NCI-H1417 treated with DMSO at 0.1 percent for 48 hours (cell line): ENCODE results near the gene PODN.

Experiments used
- DNase-seq: peaks from one replicate; lab custom pipeline; 2025; lab: John Stamatoyannopoulos, UW

The PODN gene

DNA sequence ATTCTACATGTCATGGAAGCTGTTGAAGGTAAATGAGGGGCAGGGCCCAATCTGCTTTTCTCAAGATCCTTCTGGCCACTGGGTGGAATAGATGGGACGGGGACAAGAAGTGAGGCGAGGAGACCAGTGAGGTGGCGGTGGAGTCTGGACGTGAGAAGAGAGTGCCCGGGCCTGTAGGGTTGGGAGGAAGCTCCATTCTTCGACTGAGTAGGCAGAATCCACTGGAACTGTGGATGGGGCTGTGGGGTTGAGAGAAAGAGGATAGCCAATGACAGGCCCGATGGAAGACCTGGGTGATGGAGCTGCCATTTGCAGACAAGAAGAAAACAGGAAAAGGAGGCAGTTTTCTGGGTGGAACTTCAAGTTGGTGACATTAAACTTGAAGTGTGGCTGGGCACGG lies 70.2 kb downstream of the PODN start:
- no peak for DNase-seq

DNA sequence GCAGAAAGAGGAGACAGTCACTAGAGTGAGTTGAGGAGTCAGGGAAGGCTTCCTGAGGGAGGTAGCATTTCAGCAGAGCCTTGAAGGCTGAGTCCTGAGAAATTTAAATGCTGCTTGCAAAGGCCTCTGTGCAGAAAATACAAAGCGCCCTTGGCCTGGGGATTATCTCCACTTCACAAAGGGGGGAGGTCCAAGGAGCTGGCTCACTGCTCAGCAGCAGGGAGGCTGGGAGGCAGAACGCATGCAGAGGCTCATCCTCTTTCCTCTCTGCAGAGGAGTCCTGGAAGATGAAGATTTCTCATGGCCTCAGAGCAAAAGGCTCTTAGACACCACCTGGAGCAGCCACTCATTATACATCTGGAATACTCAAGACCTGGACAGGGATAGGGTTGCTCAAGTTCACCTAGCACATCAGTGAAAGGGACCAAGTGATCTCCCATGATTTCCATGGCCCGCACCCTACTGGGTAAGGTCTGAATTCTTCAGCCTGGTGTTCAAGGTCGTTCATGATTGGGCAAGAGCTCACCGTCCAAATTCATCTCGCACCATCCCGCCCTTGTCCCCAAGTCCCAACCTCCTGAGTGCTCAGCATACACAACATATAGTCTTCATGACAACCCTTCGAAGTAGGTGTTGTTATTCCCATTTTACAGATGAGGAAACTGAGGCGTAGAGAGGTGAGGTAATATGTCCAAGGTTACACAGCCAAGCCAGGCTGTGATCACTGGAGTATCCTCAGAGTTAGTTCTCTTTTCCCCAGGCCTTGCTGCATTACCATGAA lies 71.4 kb downstream of the PODN start:
- no peak for DNase-seq

DNA sequence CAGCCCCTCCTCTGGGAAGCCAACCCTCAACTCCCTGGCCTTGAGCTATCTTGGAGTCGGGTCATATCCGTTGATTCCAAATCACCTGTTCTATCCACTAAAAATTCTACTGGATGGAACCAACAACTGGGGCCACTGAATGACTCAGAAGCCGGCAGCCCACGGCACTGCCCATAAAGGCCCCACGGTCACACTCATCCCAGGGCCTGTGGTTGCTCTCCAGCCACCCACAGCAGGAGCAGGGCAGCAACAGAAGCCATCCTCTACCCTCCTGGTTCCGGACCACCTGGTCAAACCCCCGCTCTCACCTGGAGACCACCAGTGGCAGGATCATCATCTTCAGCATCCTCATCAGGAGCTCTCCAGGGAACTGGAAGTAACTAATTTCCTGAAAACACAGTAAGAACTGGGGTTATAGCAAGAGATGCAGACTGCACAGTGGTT lies 72.1 kb downstream of the PODN start:
- no peak for DNase-seq
